Measurements from ENCODE around the gene SCART1.

SCART1 gene

DNA sequence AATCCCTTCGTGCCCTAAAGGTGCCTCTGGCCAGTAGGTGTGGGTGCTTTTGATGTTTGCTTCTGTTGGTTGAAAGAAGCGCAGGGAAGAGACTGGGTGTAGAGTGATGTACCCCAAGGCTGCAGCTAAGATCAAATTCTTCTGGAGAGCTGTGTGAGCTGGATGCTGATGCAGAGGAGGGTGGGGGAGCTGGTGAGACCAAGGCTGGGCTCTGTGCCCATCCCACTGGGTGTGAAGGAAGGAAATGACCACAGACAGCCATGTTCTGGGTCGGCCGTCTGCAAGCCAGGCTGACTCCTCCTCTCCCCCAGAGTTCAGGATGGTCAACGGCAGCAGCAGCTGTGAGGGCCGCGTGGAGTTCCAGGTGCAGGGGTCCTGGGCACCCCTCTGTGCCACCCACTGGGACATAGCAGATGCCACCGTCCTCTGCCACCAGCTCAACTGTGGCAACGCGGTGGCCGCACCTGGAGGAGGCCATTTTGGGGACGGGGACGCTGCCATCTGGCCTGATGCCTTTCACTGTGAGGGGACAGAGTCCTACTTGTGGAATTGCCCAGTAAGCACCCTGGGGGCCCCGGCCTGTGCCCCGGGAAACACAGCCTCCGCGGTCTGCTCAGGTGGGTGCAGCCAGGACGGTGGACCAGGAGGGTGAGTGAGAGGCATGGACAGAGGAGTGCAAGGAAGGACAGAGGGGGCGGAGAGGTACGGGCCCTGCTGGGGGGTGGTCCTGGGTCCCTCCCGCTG is 5.1 kb downstream of the SCART1 start:
- TF ChIP-seq, protein P1, sequence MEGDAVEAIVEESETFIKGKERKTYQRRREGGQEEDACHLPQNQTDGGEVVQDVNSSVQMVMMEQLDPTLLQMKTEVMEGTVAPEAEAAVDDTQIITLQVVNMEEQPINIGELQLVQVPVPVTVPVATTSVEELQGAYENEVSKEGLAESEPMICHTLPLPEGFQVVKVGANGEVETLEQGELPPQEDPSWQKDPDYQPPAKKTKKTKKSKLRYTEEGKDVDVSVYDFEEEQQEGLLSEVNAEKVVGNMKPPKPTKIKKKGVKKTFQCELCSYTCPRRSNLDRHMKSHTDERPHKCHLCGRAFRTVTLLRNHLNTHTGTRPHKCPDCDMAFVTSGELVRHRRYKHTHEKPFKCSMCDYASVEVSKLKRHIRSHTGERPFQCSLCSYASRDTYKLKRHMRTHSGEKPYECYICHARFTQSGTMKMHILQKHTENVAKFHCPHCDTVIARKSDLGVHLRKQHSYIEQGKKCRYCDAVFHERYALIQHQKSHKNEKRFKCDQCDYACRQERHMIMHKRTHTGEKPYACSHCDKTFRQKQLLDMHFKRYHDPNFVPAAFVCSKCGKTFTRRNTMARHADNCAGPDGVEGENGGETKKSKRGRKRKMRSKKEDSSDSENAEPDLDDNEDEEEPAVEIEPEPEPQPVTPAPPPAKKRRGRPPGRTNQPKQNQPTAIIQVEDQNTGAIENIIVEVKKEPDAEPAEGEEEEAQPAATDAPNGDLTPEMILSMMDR (IDR thresholded peaks at IDR 0.05; ENCODE audit: insufficient read depth, low read depth, low read length, missing control alignments): no peak
- no peak for DNase-seq (ENCODE audit: low read depth)
- no peak overlapping the region for H3K4me3 ChIP-seq (ENCODE audit: low read depth, low read length)

DNA sequence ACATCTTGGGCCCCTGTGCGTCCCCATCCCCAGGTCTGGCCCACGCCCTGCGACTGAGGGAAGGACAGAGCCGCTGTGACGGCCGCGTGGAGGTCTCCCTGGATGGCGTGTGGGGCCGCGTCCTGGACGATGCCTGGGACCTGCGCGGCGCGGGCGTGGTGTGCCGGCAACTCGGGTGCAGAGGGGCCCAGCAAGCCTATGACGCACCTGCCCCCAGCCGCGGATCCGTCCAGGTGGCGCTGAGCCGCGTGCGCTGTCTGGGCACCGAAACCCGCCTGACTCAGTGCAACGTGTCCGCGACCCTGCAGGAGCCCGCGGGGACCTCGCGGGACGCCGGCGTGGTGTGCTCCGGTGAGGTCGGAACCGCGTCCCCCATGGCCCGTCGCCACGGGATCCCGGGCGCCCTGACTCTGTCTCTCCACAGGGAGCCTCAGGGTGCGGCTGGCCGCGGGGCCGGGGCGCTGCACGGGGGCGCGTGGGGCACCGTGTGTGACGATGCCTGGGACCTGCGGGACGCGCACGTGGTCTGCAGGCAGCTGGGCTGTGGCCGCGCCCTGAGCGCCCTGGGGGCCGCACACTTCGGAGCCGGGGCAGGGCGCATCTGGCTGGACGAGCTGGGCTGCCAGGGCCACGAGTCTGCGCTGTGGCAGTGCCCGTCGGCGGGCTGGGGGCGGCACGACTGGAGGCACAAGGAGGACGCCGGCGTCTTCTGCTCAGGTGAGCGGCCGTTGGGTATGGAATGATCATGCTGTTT is 5.9 kb downstream of the SCART1 start:
- TF ChIP-seq, protein P1 (IDR thresholded peaks at IDR 0.05; ENCODE audit: insufficient read depth, low read depth, low read length, missing control alignments): no peak
- DNase-seq (ENCODE audit: low read depth): no peak
- no peak overlapping the region for H3K4me3 ChIP-seq (ENCODE audit: low read depth, low read length)

DNA sequence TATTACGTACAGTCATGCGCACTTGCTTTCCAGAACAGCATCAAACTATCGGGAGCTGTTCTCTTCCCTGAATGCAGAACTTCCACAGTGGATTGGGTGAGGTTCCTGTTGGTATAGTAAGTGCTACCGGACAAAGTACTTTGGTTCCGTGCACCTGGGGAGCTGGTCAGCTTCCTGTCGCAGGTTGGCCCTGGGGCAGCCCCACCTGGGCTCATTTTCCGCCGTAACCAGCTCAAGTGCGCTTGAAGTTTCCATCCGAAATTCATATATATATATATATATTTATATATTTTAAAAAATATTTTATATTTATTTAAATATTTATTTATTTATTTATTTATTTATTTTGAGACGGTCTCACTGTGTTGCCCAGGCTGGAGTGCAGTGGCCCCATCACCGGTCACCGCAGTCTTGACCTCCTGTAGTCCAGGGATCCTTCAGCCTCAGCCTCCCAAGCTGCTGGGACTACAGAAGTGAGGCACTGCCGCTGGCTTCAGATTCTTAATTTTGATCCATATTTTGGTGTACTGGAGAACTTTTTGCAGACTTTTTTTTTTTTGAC is 6.5 kb downstream of the SCART1 start:
- TF ChIP-seq, protein P1 (IDR thresholded peaks at IDR 0.05; ENCODE audit: insufficient read depth, low read depth, low read length, missing control alignments): no peak
- H3K4me3 ChIP-seq (ENCODE audit: low read depth, low read length): no peak overlapping the region
- no peak for DNase-seq (ENCODE audit: low read depth)

DNA sequence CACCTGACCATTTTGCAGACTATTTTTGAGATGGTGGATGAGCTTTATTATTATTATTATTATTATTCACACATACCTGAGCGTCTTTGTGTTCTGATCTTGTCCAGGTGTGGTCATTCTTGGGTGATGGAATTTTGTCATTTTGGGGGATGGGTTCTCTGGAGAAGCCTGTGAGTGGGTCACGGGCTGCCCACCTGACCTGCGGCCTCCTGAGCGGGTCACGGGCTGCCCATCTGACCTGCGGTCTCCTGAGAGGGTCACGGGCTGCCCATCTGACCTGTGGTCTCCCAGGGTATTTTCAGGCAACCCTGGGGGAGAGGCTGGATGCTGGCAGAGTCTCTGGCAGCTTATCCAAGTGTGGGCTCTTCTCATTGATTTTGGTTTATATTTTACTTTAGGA is 7.3 kb downstream of the SCART1 start:
- no peak for DNase-seq (ENCODE audit: low read depth)
- TF ChIP-seq, protein P1 (IDR thresholded peaks at IDR 0.05; ENCODE audit: insufficient read depth, low read depth, low read length, missing control alignments): no peak
- no peak overlapping the region for H3K4me3 ChIP-seq (ENCODE audit: low read depth, low read length)

DNA sequence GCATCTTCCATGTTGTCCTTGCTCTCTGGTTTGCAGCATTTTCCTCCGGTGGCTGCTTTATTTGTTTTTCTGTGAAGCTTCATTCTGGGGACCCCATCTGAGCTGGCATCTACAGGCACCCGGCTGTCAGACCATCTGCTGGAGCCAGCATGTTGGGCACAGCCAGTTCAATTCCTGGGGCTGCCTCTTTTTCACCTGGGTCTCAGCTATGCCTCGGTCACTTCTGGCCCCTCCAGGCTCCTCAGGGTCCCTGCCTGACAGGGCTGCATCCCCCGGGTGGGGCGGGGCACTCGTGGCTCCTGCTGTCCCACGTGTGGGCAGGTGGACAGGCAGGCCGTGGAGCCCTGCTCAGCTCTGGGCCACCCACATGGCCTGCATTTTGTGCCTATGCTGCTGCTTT is 8.1 kb downstream of the SCART1 start:
- H3K4me3 ChIP-seq (ENCODE audit: low read depth, low read length): no peak overlapping the region
- DNase-seq (ENCODE audit: low read depth): no peak
- TF ChIP-seq, protein P1 (IDR thresholded peaks at IDR 0.05; ENCODE audit: insufficient read depth, low read depth, low read length, missing control alignments): no peak

DNA sequence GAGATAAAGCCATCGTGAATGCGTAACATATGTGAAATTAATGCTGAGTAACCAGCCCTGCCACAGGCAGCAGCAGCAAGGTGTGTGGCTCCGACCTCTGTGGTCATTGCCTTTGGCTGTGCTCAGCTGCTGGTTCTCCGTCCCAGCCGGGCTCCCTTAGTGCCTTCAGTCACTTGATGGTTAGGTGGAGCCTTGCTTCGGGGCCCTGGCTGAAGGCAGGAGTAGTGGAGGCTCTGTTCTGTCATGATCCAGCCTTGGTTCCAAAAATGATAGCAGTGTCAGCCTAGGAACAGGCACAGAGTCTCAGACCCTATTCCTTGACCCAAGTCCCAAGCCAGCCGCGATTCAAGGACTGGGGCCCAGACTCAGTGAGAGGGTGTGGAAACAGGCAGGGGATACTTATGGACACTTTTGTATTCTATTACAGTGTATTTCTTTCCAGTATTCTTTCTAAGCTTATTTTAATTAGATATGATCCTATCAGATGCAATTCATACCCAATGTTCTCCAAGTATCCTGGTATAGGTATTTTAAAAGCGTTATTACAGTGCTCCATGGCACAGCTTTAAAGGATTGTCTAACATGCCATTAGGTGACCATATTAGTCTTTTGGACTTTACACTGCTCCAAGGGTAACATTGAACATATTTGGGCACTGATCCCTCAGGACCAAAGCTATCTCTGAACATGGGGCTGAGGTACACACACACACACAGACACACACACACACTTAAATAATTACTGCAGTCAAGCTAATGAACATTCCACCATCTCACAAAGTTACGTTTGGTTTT is 9.0 kb downstream of the SCART1 start:
- no peak overlapping the region for H3K4me3 ChIP-seq (ENCODE audit: low read depth, low read length)
- no peak for DNase-seq (ENCODE audit: low read depth)
- TF ChIP-seq, protein P1 (IDR thresholded peaks at IDR 0.05; ENCODE audit: insufficient read depth, low read depth, low read length, missing control alignments): no peak
